H9 (cell line): Measurements from ENCODE around the gene MILR1. TPM values are rescaled to one million over a fixed set of nuclear protein-coding genes. Genes with fewer than 3 reads are reported as not detected.

Experiments
- DNase-seq: peaks from one replicate; pipeline ENCODE4 v3.0.0-alpha.2; 2017
- H2AFZ ChIP-seq: one replicate; pipeline ENCODE4 v1.6.1; 2013; ENCODE audit warnings: mild to moderate bottlenecking, low read length, control low read depth, moderate library complexity
- H2AK5ac ChIP-seq: 2 replicates; pipeline ENCODE4 v1.6.1; 2013; ENCODE audit warnings: low read length, control low read depth, mixed read lengths; ENCODE audit not compliant: insufficient read length
- H2BK120ac ChIP-seq: one replicate; pipeline ENCODE4 v1.6.1; 2013; ENCODE audit warnings: low read depth, mild to moderate bottlenecking, low read length, control low read depth, inconsistent platforms; ENCODE audit not compliant: poor library complexity, severe bottlenecking
- H2BK12ac ChIP-seq: 2 replicates; pipeline ENCODE4 v1.6.1; 2013; ENCODE audit warnings: low read length, control low read depth, mixed read lengths, low read depth; ENCODE audit not compliant: insufficient read length
- H2BK15ac ChIP-seq: 2 replicates; pipeline ENCODE4 v1.6.1; 2013; ENCODE audit warnings: low read depth, low read length, control low read depth
- H2BK20ac ChIP-seq: one replicate; pipeline ENCODE4 v1.6.1; 2013; ENCODE audit warnings: low read depth, mild to moderate bottlenecking, low read length, control low read depth, inconsistent platforms; ENCODE audit not compliant: poor library complexity, severe bottlenecking
- H2BK5ac ChIP-seq: 2 replicates; pipeline ENCODE4 v1.6.1; 2013; ENCODE audit warnings: low read length, control low read depth, mixed read lengths; ENCODE audit not compliant: insufficient read length
- H3K14ac ChIP-seq: 2 replicates; pipeline ENCODE4 v1.6.1; 2013; ENCODE audit warnings: low read length, control low read depth; ENCODE audit not compliant: insufficient read depth
- H3K18ac ChIP-seq: 2 replicates; pipeline ENCODE4 v1.6.1; 2013; ENCODE audit warnings: low read depth, mild to moderate bottlenecking, mixed read lengths, low read length, control low read depth; ENCODE audit not compliant: insufficient read length
- H3K23ac ChIP-seq: 2 replicates; pipeline ENCODE4 v1.6.1; 2013; ENCODE audit warnings: low read length, control low read depth, mixed read lengths, low read depth; ENCODE audit not compliant: insufficient read length
- H3K23me2 ChIP-seq: 2 replicates; pipeline ENCODE4 v1.6.1; 2013; ENCODE audit warnings: low read depth, mild to moderate bottlenecking, mixed read lengths, low read length, control low read depth; ENCODE audit not compliant: insufficient read length, poor library complexity, severe bottlenecking
- H3K27ac ChIP-seq: 2 replicates; pipeline ENCODE4 v1.5.1; 2013; ENCODE audit warnings: low read length, control low read depth, mixed read lengths, low read depth; ENCODE audit not compliant: insufficient read length
- H3K27me3 ChIP-seq: 2 replicates; pipeline ENCODE4 v1.6.1; 2013; ENCODE audit warnings: low read length, control low read depth, inconsistent platforms; ENCODE audit not compliant: insufficient read depth
- H3K4ac ChIP-seq: 2 replicates; pipeline ENCODE4 v1.6.1; 2013; ENCODE audit warnings: low read depth, mild to moderate bottlenecking, control low read depth, inconsistent platforms, low read length, moderate library complexity
- H3K4me1 ChIP-seq: 2 replicates; pipeline ENCODE4 v1.6.1; 2013; ENCODE audit warnings: low read length, control low read depth, inconsistent platforms; ENCODE audit not compliant: insufficient read depth
- H3K4me2 ChIP-seq: 2 replicates; pipeline ENCODE4 v1.6.1; 2013; ENCODE audit warnings: low read length, control low read depth, mixed read lengths; ENCODE audit not compliant: insufficient read length, insufficient read depth
- H3K56ac ChIP-seq: 2 replicates; pipeline ENCODE4 v1.6.1; 2013; ENCODE audit warnings: low read depth, mild to moderate bottlenecking, mixed read lengths, low read length, control low read depth; ENCODE audit not compliant: insufficient read length
- H3K79me1 ChIP-seq: 2 replicates; pipeline ENCODE4 v1.6.1; 2013; ENCODE audit warnings: low read depth, mild to moderate bottlenecking, moderate library complexity, low read length, control low read depth, inconsistent platforms; ENCODE audit not compliant: insufficient read depth, poor library complexity, severe bottlenecking
- H3K79me2 ChIP-seq: 2 replicates; pipeline ENCODE4 v1.6.1; 2013; ENCODE audit warnings: low read length, control low read depth, inconsistent platforms; ENCODE audit not compliant: insufficient read depth
- H3K9ac ChIP-seq: 2 replicates; pipeline ENCODE4 v1.6.1; 2013; ENCODE audit warnings: low read length, control low read depth, mixed read lengths; ENCODE audit not compliant: insufficient read length; ENCODE audit errors: extremely low read depth
- H3K9me3 ChIP-seq: one replicate; pipeline ENCODE4 v1.6.1; 2013; ENCODE audit warnings: low read depth, low read length, inconsistent platforms; ENCODE audit not compliant: control insufficient read depth
- H3T11ph ChIP-seq: one replicate; pipeline ENCODE4 v1.6.1; 2013; ENCODE audit warnings: mild to moderate bottlenecking, low read length, control low read depth, inconsistent platforms
- H4K20me1 ChIP-seq: one replicate; pipeline ENCODE4 v1.6.1; 2013; ENCODE audit not compliant: control insufficient read depth, insufficient read length, insufficient read depth
- H4K5ac ChIP-seq: 2 replicates; pipeline ENCODE4 v1.6.1; 2013; ENCODE audit warnings: low read depth, mild to moderate bottlenecking, mixed read lengths, low read length, control low read depth; ENCODE audit not compliant: insufficient read length
- H4K8ac ChIP-seq: replicated peaks from 2 replicates; pipeline ENCODE4 v1.6.1; 2013; ENCODE audit warnings: low read length, control low read depth, mixed read lengths, low read depth; ENCODE audit not compliant: insufficient read length
- H4K91ac ChIP-seq: 2 replicates; pipeline ENCODE4 v1.6.1; 2013; ENCODE audit warnings: low read depth, mild to moderate bottlenecking, moderate library complexity, mixed read lengths, low read length, control low read depth; ENCODE audit not compliant: insufficient read length
- H3K27ac Mint-ChIP-seq, 3 experiments: 2 replicates in 2 of 3; 3 replicates in 1 of 3; pipeline ENCODE4 v1.8.0; 2020 to 2021; ENCODE audit warnings: mixed read lengths in 3 of 3, mild to moderate bottlenecking in 1 of 3, moderate library complexity in 1 of 3
- H3K27me3 Mint-ChIP-seq: 2 replicates; pipeline ENCODE4 v1.8.0; 2021; ENCODE audit warnings: low read depth, mild to moderate bottlenecking, moderate library complexity, mixed read lengths
- H3K36me3 Mint-ChIP-seq, 3 experiments: 2 replicates in 2 of 3; 3 replicates in 1 of 3; pipeline ENCODE4 v1.8.0; 2020 to 2021; ENCODE audit warnings: low read depth in 3 of 3, mixed read lengths in 3 of 3; ENCODE audit not compliant: insufficient read depth in 1 of 3
- H3K4me1 Mint-ChIP-seq, 2 experiments: 2 replicates each; pipeline ENCODE4 v1.8.0; 2020; ENCODE audit warnings: mixed read lengths in 2 of 2
- H3K4me3 Mint-ChIP-seq, 2 experiments: 2 replicates in 1 of 2; 3 replicates in 1 of 2; pipeline ENCODE4 v1.8.0; 2020 to 2021; ENCODE audit warnings: mild to moderate bottlenecking in 2 of 2, mixed read lengths in 2 of 2, moderate library complexity in 1 of 2
- H3K9me3 Mint-ChIP-seq, 2 experiments: 2 replicates in 1 of 2; 3 replicates in 1 of 2; pipeline ENCODE4 v1.8.0; 2020; ENCODE audit warnings: mild to moderate bottlenecking in 2 of 2, mixed read lengths in 2 of 2, moderate library complexity in 1 of 2
- CTCF ChIP-seq: fragments of 200-600 bp; sonication (generic); conservative IDR thresholded peaks from 3 replicates; pipeline ENCODE4 v1.8.0; 2021; ENCODE audit warnings: antibody characterized with exemption, mild to moderate bottlenecking
- WGBS: extraction: QIAGEN DNeasy Blood & Tissue Kit; methylation state at CpG from one replicate; pipeline ENCODE4 v1.1.7; 2013; ENCODE audit warnings: missing lambda C conversion rate, low lambda C conversion rate, mixed read lengths; ENCODE audit not compliant: insufficient read length; ENCODE audit errors: extremely low coverage; 5-methylcytosine and 5-hydroxymethylcytosine counted together
- total RNA-seq: library from RNA; stranded (reverse); gene quantifications from 2 replicates; pipeline ENCODE4 v1.2.1, GENCODE V29; 2021

MILR1 gene
- total RNA-seq, 1 experiment from 2014 or later: not detected

- H3K4me3 Mint-ChIP-seq: no peak overlapping the region
- H3K79me2 ChIP-seq: no peaks in the 10 kb centered on the region
- no peaks in the 10 kb centered on the region for H3K79me1 ChIP-seq
- WGBS: no CpG with 5 or more reads among the region's 3 CpGs
- no peak overlapping the region for H3K4me2 ChIP-seq
- H2BK15ac ChIP-seq: no peak overlapping the region
- H3K27ac ChIP-seq: no peak overlapping the region
- no peak overlapping the region for H2BK12ac ChIP-seq
- H3K27ac Mint-ChIP-seq: no peak overlapping the region
- H2BK5ac ChIP-seq: no peak overlapping the region
- H3K36me3 Mint-ChIP-seq: no peaks in the 10 kb centered on the region
- H3K27me3 Mint-ChIP-seq: no peaks in the 10 kb centered on the region
- no peaks in the 10 kb centered on the region for H3K9me3 Mint-ChIP-seq
- H4K5ac ChIP-seq: no peak overlapping the region
- no peak overlapping the region for H3K9ac ChIP-seq
- H3K14ac ChIP-seq: no peak overlapping the region
- no peak overlapping the region for H3K56ac ChIP-seq
- H3K4me1 Mint-ChIP-seq: no peaks in the 10 kb centered on the region
- no peak for DNase-seq
- H2AFZ ChIP-seq: no peak overlapping the region
- H3K9me3 ChIP-seq: no peaks in the 10 kb centered on the region
- H3K4ac ChIP-seq: no peak overlapping the region
- H4K8ac ChIP-seq: no peak overlapping the region
- H4K91ac ChIP-seq: no peak overlapping the region
- no peak for TF ChIP-seq CTCF
- H3K27me3 ChIP-seq: no peaks in the 10 kb centered on the region
- H3T11ph ChIP-seq: no peak overlapping the region
- no peak overlapping the region for H2BK120ac ChIP-seq
- H3K18ac ChIP-seq: no peak overlapping the region
- H3K23me2 ChIP-seq: no peaks in the 10 kb centered on the region
- no peak overlapping the region for H2AK5ac ChIP-seq
- H3K23ac ChIP-seq: no peak overlapping the region
- no peaks in the 10 kb centered on the region for H4K20me1 ChIP-seq
- no peak overlapping the region for H2BK20ac ChIP-seq
- no peaks in the 10 kb centered on the region for H3K4me1 ChIP-seq
Observed at GRCh38 chr17:64449545-64449944, 630 bp downstream of the MILR1 start.
